SU-DHL-6 (cell line): Measurements from ENCODE around the gene TREML1.
A peak's percentile ranks its signal among the peaks of the same experiment; 100 is the strongest.

Experiments used
- H2AFZ ChIP-seq: fragments of 200-600 bp; sonication (generic); 2 replicates; pipeline ENCODE4 v1.6.1; 2014; ENCODE audit warnings: low read depth, mild to moderate bottlenecking, moderate library complexity, mixed read lengths, antibody characterized with exemption, low read length; ENCODE audit not compliant: severe bottlenecking
- H3F3A ChIP-seq: fragments of 200-600 bp; shearing (Covaris generic); 2 replicates; pipeline ENCODE4 v1.6.0; 2016; ENCODE audit warnings: antibody characterized with exemption, mild to moderate bottlenecking; ENCODE audit not compliant: insufficient read depth
- H3K27ac ChIP-seq: fragments of 200-600 bp; sonication (generic); 2 replicates; pipeline ENCODE4 v1.5.1; 2016; ENCODE audit warnings: low read depth, mild to moderate bottlenecking, low read length, moderate library complexity, mixed read lengths
- H3K27me3 ChIP-seq: fragments of 200-600 bp; sonication (generic), shearing (Covaris generic); 2 replicates; pipeline ENCODE4 v1.6.0; 2014; ENCODE audit warnings: mild to moderate bottlenecking, low read length
- H3K36me3 ChIP-seq: fragments of 200-600 bp; sonication (generic); 2 replicates; pipeline ENCODE4 v1.6.1; 2014; ENCODE audit warnings: mild to moderate bottlenecking, low read length, mixed read lengths
- H3K4me2 ChIP-seq: fragments of 300-600, 200-600 bp; shearing (Covaris generic), sonication (generic); 2 replicates; pipeline ENCODE4 v1.6.0; 2014; ENCODE audit warnings: low read length, low read depth, mild to moderate bottlenecking; ENCODE audit not compliant: poor library complexity, severe bottlenecking
- H3K4me3 ChIP-seq: fragments of 200-600 bp; sonication (generic); 2 replicates; pipeline ENCODE4 v1.5.1; 2014; ENCODE audit warnings: antibody characterized with exemption, low read length, mild to moderate bottlenecking, mixed read lengths; ENCODE audit not compliant: insufficient read depth, poor library complexity, severe bottlenecking
- H3K79me2 ChIP-seq: fragments of 200-600 bp; sonication (generic); 2 replicates; pipeline ENCODE4 v1.6.1; 2014; ENCODE audit warnings: mild to moderate bottlenecking, low read length, moderate library complexity; ENCODE audit not compliant: insufficient read depth
- H3K9ac ChIP-seq: fragments of 200-600 bp; sonication (generic); 2 replicates; pipeline ENCODE4 v1.7.0; 2014; ENCODE audit warnings: mild to moderate bottlenecking, low read length
- H3K9me2 ChIP-seq: fragments of 200-600 bp; sonication (generic); replicated peaks from 2 replicates; pipeline ENCODE4 v1.6.1; 2014; ENCODE audit warnings: low read length; ENCODE audit not compliant: insufficient read depth
- H3K9me3 ChIP-seq: fragments of 200-600 bp; sonication (generic); 2 replicates; pipeline ENCODE4 v1.6.1; 2014; ENCODE audit warnings: low read length, mixed read lengths; ENCODE audit not compliant: insufficient read depth
- H4K20me1 ChIP-seq: fragments of 200-600 bp; sonication (generic); 2 replicates; pipeline ENCODE4 v1.6.1; 2014; ENCODE audit warnings: low read depth, mild to moderate bottlenecking, antibody characterized with exemption, low read length, moderate library complexity, mixed read lengths
- EZH2phosphoT487 ChIP-seq: fragments of 200-600 bp; sonication (generic), shearing (Covaris generic); conservative IDR thresholded peaks from 2 replicates; pipeline ENCODE4 v1.6.1; 2018; ENCODE audit warnings: mild to moderate bottlenecking, antibody characterized with exemption, low read length, moderate library complexity, mixed read lengths
- TF ChIP-seq, protein P1 (sequence below): fragments of 200-600 bp; sonication (generic); IDR thresholded peaks from one replicate; pipeline ENCODE4 v1.5.1; 2017; ENCODE audit warnings: antibody characterized with exemption, mild to moderate bottlenecking, low read length, moderate library complexity; ENCODE audit not compliant: insufficient read depth, poor library complexity, severe bottlenecking

Gene TREML1, protein sequence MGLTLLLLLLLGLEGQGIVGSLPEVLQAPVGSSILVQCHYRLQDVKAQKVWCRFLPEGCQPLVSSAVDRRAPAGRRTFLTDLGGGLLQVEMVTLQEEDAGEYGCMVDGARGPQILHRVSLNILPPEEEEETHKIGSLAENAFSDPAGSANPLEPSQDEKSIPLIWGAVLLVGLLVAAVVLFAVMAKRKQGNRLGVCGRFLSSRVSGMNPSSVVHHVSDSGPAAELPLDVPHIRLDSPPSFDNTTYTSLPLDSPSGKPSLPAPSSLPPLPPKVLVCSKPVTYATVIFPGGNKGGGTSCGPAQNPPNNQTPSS

DNA sequence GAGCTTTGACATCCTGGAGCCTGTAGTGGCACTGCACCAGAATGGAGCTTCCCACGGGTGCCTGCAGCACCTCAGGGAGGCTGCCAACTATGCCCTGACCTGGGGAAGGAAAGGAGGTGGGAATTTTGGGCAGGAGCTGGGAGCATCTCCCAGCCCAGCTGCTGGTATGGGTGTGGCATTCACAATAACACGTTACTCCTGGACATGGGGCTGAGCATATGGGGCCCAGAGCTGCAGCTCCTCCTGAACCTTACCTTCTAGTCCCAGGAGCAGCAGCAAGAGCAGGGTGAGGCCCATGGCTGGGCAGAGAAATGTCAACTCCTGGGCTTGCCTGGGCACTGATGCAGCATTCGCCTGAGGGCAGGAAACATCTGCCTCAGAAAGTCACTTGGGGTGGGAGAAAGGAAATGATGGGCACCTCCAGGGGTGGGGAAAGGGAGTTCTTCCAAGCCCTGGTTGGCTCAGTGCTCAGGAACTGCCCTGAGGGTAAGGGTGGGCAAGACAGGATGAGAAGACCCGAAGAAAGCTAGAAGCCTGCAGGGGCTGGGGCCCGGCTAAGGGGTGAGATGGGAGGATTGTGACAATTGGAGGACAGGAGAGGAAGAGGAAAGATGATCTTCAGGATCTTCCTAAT, at the start of gene TREML1:
TREML1 (minus strand) TSS at position 356 of the 634 bp plus-strand sequence; CDS start at position 297, 59 bp downstream.
- no peak within 1 kb of the TSS for H3K4me2 ChIP-seq
- no peaks in the 10 kb centered on the region for H3K79me2 ChIP-seq
- no peak within 1 kb of the TSS for H3K4me3 ChIP-seq
- no peaks in the 10 kb centered on the region for H3K27me3 ChIP-seq
- no peak for TF ChIP-seq EZH2phosphoT487
- TF ChIP-seq, protein P1, sequence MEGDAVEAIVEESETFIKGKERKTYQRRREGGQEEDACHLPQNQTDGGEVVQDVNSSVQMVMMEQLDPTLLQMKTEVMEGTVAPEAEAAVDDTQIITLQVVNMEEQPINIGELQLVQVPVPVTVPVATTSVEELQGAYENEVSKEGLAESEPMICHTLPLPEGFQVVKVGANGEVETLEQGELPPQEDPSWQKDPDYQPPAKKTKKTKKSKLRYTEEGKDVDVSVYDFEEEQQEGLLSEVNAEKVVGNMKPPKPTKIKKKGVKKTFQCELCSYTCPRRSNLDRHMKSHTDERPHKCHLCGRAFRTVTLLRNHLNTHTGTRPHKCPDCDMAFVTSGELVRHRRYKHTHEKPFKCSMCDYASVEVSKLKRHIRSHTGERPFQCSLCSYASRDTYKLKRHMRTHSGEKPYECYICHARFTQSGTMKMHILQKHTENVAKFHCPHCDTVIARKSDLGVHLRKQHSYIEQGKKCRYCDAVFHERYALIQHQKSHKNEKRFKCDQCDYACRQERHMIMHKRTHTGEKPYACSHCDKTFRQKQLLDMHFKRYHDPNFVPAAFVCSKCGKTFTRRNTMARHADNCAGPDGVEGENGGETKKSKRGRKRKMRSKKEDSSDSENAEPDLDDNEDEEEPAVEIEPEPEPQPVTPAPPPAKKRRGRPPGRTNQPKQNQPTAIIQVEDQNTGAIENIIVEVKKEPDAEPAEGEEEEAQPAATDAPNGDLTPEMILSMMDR = no peak
- H2AFZ ChIP-seq = no peak within 1 kb of the TSS
- H3K36me3 ChIP-seq = no peaks in the 10 kb centered on the region
- no peaks in the 10 kb centered on the region for H4K20me1 ChIP-seq
- H3K9ac ChIP-seq = no peak within 1 kb of the TSS
- no peaks in the 10 kb centered on the region for H3K9me3 ChIP-seq
- no peak within 1 kb of the TSS for H3K27ac ChIP-seq
- H3K9me2 ChIP-seq = no peaks in the 10 kb centered on the region
- no peaks in the 10 kb centered on the region for H3F3A ChIP-seq

DNA sequence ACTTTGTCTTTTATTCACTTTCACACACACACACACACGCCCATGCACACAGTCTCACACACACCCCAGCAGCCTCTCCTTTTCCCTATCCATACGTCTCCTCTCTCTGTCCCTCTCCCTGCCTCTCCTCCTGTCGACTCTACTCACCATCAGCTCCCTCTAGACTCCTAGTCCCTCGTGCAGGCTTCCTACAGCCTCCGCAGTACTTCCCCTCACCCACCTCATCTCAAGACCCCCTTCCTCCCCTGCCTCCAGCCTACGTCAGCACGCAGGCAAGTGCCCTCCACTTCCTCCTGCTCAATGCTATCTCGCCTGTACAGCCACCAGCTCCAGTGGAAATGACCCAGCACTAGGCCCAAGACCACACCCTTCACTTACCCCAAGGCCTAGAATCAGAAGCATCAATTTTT, 47.6 kb upstream of the TREML1 start:
- Histone ChIP-seq H3F3A (peaks cover 11% of the 10 kb centered on the region), H3K9ac (no peak overlapping the region), H3K79me2 (no peaks in the 10 kb centered on the region), H3K27ac (no peak overlapping the region), H3K9me3 (no peaks in the 10 kb centered on the region), H3K4me3 (no peak overlapping the region), H3K4me2 (no peak overlapping the region), H4K20me1 (no peaks in the 10 kb centered on the region), H3K9me2 (no peaks in the 10 kb centered on the region), H3K36me3 (no peaks in the 10 kb centered on the region), H3K27me3 (no peaks in the 10 kb centered on the region), H2AFZ (no peak overlapping the region)
- no peak for TF ChIP-seq EZH2phosphoT487
- TF ChIP-seq, protein P1 = no peak

DNA sequence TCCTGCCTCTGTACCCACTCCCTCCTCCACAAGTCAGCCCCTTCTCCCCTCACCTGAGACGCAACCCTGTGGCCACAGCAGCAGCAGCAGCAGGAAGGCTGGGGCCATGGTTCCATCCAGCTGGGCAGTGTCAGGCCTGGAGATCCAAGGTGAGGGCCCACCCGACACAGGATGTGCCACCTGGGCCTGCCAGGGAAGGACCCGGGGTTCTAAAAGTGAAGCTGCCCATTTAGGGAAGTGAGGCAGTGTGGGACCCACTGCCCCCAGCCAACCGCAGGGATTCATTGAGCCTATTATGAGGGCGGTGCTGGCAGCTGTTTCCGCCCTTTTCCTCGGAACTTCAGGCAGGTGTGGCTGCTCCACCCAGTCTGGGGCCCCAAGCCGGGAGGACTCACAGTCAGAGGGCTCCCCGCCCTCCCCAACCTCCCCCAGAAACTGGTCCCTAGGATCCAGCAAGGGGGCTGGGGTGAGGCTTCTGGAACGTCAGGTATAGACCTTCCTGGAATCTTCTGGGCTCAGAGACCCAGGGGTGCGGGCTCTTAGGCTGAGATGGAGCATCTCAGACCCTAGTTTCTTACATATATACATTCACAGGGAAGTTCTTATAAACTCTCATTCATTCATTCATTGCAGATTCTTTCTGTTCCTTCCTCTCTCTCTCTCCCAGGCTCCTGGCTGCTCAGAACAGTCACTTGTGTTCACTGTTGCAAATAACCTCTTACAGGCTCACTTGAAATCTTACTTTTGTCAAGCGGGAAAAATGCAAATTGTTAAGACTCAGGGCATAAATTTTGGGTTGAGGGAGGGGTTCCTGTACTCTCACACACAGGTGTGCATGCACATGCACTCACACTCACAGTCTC, 47.0 kb upstream of the TREML1 start, which contains the start of gene TREML2:
TREML2 (minus strand) TSS at position 249 of the 863 bp plus-strand sequence; CDS start at position 108, 141 bp downstream.
- Histone ChIP-seq H3K27ac (peak within 1 kb of the TSS; percentile 66), H3K9me3 (no peaks in the 10 kb centered on the region), H3K9ac (peak within 1 kb of the TSS; percentile 6; the same call in 1 of the 2 replicates), H3K27me3 (peaks cover 3% of the 10 kb centered on the region; the same call in 1 of the 2 replicates), H3K79me2 (no peaks in the 10 kb centered on the region), H3K9me2 (no peaks in the 10 kb centered on the region), H3K36me3 (no peaks in the 10 kb centered on the region), H3K4me3 (no peak within 1 kb of the TSS), H4K20me1 (no peaks in the 10 kb centered on the region), H3K4me2 (peak within 1 kb of the TSS; percentile 38), H3F3A (peaks cover 11% of the 10 kb centered on the region), H2AFZ (peak within 1 kb of the TSS; percentile 3)
- no peak for TF ChIP-seq EZH2phosphoT487
- TF ChIP-seq, protein P1 = no peak
